GM23338 (cell line): ENCODE measurements around the gene WDR74.

ENCODE experiments used
- CREB1 ChIP-seq: fragments of 250-450 bp; sonication (Bioruptor Pico); IDR thresholded peaks from 2 replicates; pipeline ENCODE4 v1.5.0; 2020; ENCODE audit warnings: low read depth, mild to moderate bottlenecking, moderate library complexity
- ETS1 ChIP-seq: IDR thresholded peaks from 2 replicates; pipeline ENCODE4 v1.6.1; 2016; ENCODE audit warnings: antibody characterized with exemption
- EZH2 ChIP-seq: fragments of 200-600 bp; sonication (generic); IDR thresholded peaks from one replicate; pipeline ENCODE4 v1.8.0; 2017; ENCODE audit warnings: antibody characterized with exemption, mild to moderate bottlenecking, low read depth; ENCODE audit not compliant: unreplicated experiment
- EZH2phosphoT487 ChIP-seq: fragments of 200-600 bp; sonication (generic); IDR thresholded peaks from one replicate; pipeline ENCODE4 v1.8.1; 2018; ENCODE audit warnings: antibody characterized with exemption; ENCODE audit not compliant: unreplicated experiment
- JUNB ChIP-seq: IDR thresholded peaks from one replicate; pipeline ENCODE4 v1.6.1; 2016; ENCODE audit warnings: antibody characterized with exemption; ENCODE audit not compliant: unreplicated experiment
- NANOG ChIP-seq: IDR thresholded peaks from 2 replicates; pipeline ENCODE4 v1.6.1; 2016; ENCODE audit warnings: antibody characterized with exemption, borderline replicate concordance
- POLR2AphosphoS5 ChIP-seq: IDR thresholded peaks from 2 replicates; pipeline ENCODE4 v1.6.1; 2016; ENCODE audit warnings: antibody characterized with exemption, low read depth
- STAT1 ChIP-seq: IDR thresholded peaks from one replicate; pipeline ENCODE4 v1.6.1; 2016; ENCODE audit warnings: antibody characterized with exemption; ENCODE audit not compliant: unreplicated experiment
- ZNF331 ChIP-seq: fragments of 250-450 bp; sonication (Bioruptor Pico); IDR thresholded peaks from 2 replicates; pipeline ENCODE4 v1.5.0; 2020; ENCODE audit warnings: low read depth, mild to moderate bottlenecking, moderate library complexity
- TF ChIP-seq, protein P1 (sequence below), 2 experiments: fragments of 200-600 bp in 1 of 2; sonication (generic) in 1 of 2; conservative IDR thresholded peaks; 2 replicates each; pipeline versions ENCODE4 v1.5.1 to v1.6.1; 2016 to 2017; ENCODE audit warnings: antibody characterized with exemption in 2 of 2, low read depth in 2 of 2, mild to moderate bottlenecking in 2 of 2, moderate library complexity in 1 of 2
- TF ChIP-seq, protein P2 (sequence below): IDR thresholded peaks from one replicate; pipeline ENCODE4 v1.6.1; 2018; ENCODE audit warnings: antibody characterized with exemption; ENCODE audit not compliant: unreplicated experiment

DNA sequence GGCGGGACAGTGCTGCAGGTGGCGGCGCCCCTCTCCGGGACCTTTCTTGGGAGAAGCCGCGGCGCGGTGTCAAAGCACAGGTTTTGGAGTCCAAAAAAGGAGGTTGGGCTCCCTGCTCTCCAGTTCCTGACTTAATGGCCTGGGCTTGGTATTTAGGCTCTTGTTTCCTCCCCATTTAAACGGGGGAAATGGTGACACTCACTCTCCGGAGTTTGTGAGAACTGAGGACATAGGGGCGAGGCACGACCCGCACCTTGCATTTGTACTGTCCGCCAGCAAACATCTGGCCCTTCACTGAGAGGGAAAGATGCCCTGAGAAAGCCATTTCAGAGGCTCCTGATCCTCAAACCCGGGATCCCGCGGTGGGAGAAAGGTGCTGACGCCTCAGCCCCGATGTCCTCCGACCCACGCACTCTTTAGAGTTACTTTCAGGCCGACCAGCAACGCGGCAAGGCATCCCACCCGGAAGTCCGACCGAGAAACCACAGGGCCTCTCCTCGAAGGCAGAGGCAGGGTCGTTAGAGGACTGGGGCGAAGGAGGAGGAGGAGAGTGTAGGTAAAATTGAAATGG lies 2.9 kb upstream of the WDR74 start:
- no peak for TF ChIP-seq JUNB
- TF ChIP-seq, protein P1, sequence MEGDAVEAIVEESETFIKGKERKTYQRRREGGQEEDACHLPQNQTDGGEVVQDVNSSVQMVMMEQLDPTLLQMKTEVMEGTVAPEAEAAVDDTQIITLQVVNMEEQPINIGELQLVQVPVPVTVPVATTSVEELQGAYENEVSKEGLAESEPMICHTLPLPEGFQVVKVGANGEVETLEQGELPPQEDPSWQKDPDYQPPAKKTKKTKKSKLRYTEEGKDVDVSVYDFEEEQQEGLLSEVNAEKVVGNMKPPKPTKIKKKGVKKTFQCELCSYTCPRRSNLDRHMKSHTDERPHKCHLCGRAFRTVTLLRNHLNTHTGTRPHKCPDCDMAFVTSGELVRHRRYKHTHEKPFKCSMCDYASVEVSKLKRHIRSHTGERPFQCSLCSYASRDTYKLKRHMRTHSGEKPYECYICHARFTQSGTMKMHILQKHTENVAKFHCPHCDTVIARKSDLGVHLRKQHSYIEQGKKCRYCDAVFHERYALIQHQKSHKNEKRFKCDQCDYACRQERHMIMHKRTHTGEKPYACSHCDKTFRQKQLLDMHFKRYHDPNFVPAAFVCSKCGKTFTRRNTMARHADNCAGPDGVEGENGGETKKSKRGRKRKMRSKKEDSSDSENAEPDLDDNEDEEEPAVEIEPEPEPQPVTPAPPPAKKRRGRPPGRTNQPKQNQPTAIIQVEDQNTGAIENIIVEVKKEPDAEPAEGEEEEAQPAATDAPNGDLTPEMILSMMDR (conservative IDR thresholded peaks at IDR 0.05; ENCODE audit: low read depth in 2 of 2): no peak
- no peak for TF ChIP-seq CREB1 (CRISPR knock-in tag)
- TF ChIP-seq, protein P2, sequence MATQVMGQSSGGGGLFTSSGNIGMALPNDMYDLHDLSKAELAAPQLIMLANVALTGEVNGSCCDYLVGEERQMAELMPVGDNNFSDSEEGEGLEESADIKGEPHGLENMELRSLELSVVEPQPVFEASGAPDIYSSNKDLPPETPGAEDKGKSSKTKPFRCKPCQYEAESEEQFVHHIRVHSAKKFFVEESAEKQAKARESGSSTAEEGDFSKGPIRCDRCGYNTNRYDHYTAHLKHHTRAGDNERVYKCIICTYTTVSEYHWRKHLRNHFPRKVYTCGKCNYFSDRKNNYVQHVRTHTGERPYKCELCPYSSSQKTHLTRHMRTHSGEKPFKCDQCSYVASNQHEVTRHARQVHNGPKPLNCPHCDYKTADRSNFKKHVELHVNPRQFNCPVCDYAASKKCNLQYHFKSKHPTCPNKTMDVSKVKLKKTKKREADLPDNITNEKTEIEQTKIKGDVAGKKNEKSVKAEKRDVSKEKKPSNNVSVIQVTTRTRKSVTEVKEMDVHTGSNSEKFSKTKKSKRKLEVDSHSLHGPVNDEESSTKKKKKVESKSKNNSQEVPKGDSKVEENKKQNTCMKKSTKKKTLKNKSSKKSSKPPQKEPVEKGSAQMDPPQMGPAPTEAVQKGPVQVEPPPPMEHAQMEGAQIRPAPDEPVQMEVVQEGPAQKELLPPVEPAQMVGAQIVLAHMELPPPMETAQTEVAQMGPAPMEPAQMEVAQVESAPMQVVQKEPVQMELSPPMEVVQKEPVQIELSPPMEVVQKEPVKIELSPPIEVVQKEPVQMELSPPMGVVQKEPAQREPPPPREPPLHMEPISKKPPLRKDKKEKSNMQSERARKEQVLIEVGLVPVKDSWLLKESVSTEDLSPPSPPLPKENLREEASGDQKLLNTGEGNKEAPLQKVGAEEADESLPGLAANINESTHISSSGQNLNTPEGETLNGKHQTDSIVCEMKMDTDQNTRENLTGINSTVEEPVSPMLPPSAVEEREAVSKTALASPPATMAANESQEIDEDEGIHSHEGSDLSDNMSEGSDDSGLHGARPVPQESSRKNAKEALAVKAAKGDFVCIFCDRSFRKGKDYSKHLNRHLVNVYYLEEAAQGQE: no peak
- no peak for TF ChIP-seq EZH2phosphoT487
- TF ChIP-seq POLR2AphosphoS5: no peak
- TF ChIP-seq ETS1: no peak
- TF ChIP-seq NANOG: no peak
- TF ChIP-seq EZH2: no peak
- TF ChIP-seq STAT1: no peak
- no peak for TF ChIP-seq ZNF331 (CRISPR knock-in tag)
